SK-N-SH (cell line): ENCODE data around the gene ERCC8. TPM values are rescaled to one million over a fixed set of nuclear protein-coding genes. Genes with fewer than 3 reads are reported as not detected.

Experiments
- CTCF ChIA-PET: fragments of 300-600, 350-600 bp; formaldehyde crosslinking; extraction: SDS; loops from one replicate; lab custom pipeline; 2021; lab: Yijun Ruan, JAX
- POLR2A ChIA-PET: fragments of 350-600 bp; sonication (Branson Sonifier 250); formaldehyde crosslinking; extraction: SDS; loops from one replicate; lab custom pipeline; 2020; ENCODE audit warnings: antibody characterized with exemption, inconsistent platforms; lab: Yijun Ruan, JAX
- DNase-seq: peaks from one replicate; pipeline ENCODE4 v3.0.0; 2012
- H2AFZ ChIP-seq: fragments of 200-600 bp; sonication (generic); 2 replicates; pipeline ENCODE4 v1.8.1; 2016; ENCODE audit warnings: antibody characterized with exemption, mild to moderate bottlenecking, low read depth
- H3F3A ChIP-seq: fragments of 200-600 bp; sonication (generic); replicated peaks from 2 replicates; pipeline ENCODE3; 2016; ENCODE audit warnings: antibody characterized with exemption, mild to moderate bottlenecking; ENCODE audit not compliant: insufficient read depth
- H3K27ac ChIP-seq, 2 experiments: fragments of 200-500 bp in 1 of 2; fragments of 200-600 bp in 1 of 2; sonication (Bioruptor generic) in 1 of 2; sonication (generic), shearing (Covaris generic) in 1 of 2; 2 replicates each; pipeline versions ENCODE4 v1.5.1 to v1.6.1; 2014 to 2016; ENCODE audit warnings: low read depth in 2 of 2, inconsistent platforms in 1 of 2, low read length in 1 of 2, mild to moderate bottlenecking in 1 of 2, mixed read lengths in 1 of 2
- H3K27me3 ChIP-seq: fragments of 200-600 bp; sonication (generic), shearing (Covaris generic); 2 replicates; pipeline ENCODE4 v1.6.1; 2016; ENCODE audit warnings: mixed run types; ENCODE audit not compliant: insufficient read depth
- H3K36me3 ChIP-seq, 2 experiments: fragments of 200-500 bp in 1 of 2; fragments of 200-600 bp in 1 of 2; sonication (Bioruptor generic) in 1 of 2; sonication (generic) in 1 of 2; replicated peaks in 1 of 2; 2 replicates each; pipeline versions ENCODE3 to v1.5.1; 2014 to 2016; ENCODE audit warnings: low read length in 1 of 2, mild to moderate bottlenecking in 1 of 2; ENCODE audit not compliant: insufficient read depth in 2 of 2, control insufficient read depth in 1 of 2
- H3K4me1 ChIP-seq, 2 experiments: fragments of 200-500 bp in 1 of 2; fragments of 200-600 bp in 1 of 2; sonication (Bioruptor generic) in 1 of 2; sonication (generic), shearing (Covaris generic) in 1 of 2; 2 replicates each; pipeline versions ENCODE4 v1.5.1 to v1.6.1; 2014 to 2016; ENCODE audit warnings: low read depth in 1 of 2, low read length in 1 of 2, mixed run types in 1 of 2; ENCODE audit not compliant: insufficient read depth in 2 of 2, control insufficient read depth in 1 of 2
- H3K4me2 ChIP-seq: fragments of 200-600 bp; sonication (generic), shearing (Covaris generic); 2 replicates; pipeline ENCODE4 v1.6.1; 2017; ENCODE audit warnings: mixed run types
- H3K4me3 ChIP-seq, 2 experiments: fragments of 200-500 bp in 1 of 2; fragments of 200-600 bp in 1 of 2; sonication (Bioruptor generic) in 1 of 2; sonication (generic), shearing (Covaris generic) in 1 of 2; 2 replicates each; pipeline versions ENCODE4 v1.5.1 to v1.8.1; 2014 to 2016; ENCODE audit warnings: low read depth in 2 of 2, inconsistent platforms in 1 of 2, low read length in 1 of 2, mild to moderate bottlenecking in 1 of 2, mixed read lengths in 1 of 2, moderate library complexity in 1 of 2
- H3K79me2 ChIP-seq: fragments of 200-600 bp; sonication (generic); 2 replicates; pipeline ENCODE4 v1.8.1; 2017; ENCODE audit warnings: mild to moderate bottlenecking; ENCODE audit not compliant: insufficient read depth
- H3K9ac ChIP-seq: fragments of 200-600 bp; sonication (generic); 2 replicates; pipeline ENCODE4 v1.6.1; 2017; ENCODE audit warnings: mixed run types
- H3K9me2 ChIP-seq: fragments of 200-600 bp; sonication (generic); 2 replicates; pipeline ENCODE4 v1.6.1; 2017; ENCODE audit warnings: mixed run types
- H3K9me3 ChIP-seq: fragments of 200-600 bp; sonication (generic); 2 replicates; pipeline ENCODE4 v1.6.1; 2017; ENCODE audit warnings: mixed run types, mild to moderate bottlenecking, moderate library complexity
- H4K20me1 ChIP-seq: fragments of 200-600 bp; sonication (generic); 2 replicates; pipeline ENCODE4 v1.6.1; 2017; ENCODE audit warnings: mild to moderate bottlenecking, mixed run types; ENCODE audit not compliant: insufficient read depth
- CTCF ChIP-seq: fragments of 200-600 bp; sonication (generic); IDR thresholded peaks from 2 replicates; pipeline ENCODE4 v1.6.1; 2017; ENCODE audit warnings: antibody characterized with exemption, mild to moderate bottlenecking, moderate library complexity
- EP300 ChIP-seq, 2 experiments: IDR thresholded peaks; 2 replicates each; pipeline versions ENCODE4 v1.4.0 to v1.6.1; 2012; ENCODE audit warnings: borderline replicate concordance in 1 of 2, low read depth in 1 of 2, low read length in 1 of 2
- FOXJ3 ChIP-seq: sonication (generic); formaldehyde crosslinking; IDR thresholded peaks from 2 replicates; pipeline ENCODE4 v1.5.1; 2020; ENCODE audit warnings: mild to moderate bottlenecking, missing genetic modification reagents
- FOXM1 ChIP-seq: IDR thresholded peaks from 2 replicates; pipeline ENCODE4 v1.4.0; 2012; ENCODE audit warnings: low read depth, mild to moderate bottlenecking
- GATA2 ChIP-seq: sonication (generic); formaldehyde crosslinking; IDR thresholded peaks from 2 replicates; pipeline ENCODE4 v1.5.0; 2020; ENCODE audit warnings: mild to moderate bottlenecking, missing genetic modification reagents
- JUND ChIP-seq: IDR thresholded peaks from 2 replicates; pipeline ENCODE4 v1.4.0; 2012
- MXI1 ChIP-seq: IDR thresholded peaks from 2 replicates; pipeline ENCODE4 v1.6.1; 2012; ENCODE audit warnings: mild to moderate bottlenecking, low read depth, low read length, improper control_type of control experiment
- NFIC ChIP-seq: IDR thresholded peaks from 2 replicates; pipeline ENCODE4 v1.4.0; 2012; ENCODE audit warnings: borderline replicate concordance
- POLR2AphosphoS5 ChIP-seq: IDR thresholded peaks from 2 replicates; pipeline ENCODE4 v1.6.1; 2012; ENCODE audit warnings: low read depth, low read length
- RAD21 ChIP-seq: IDR thresholded peaks from 2 replicates; pipeline ENCODE4 v1.6.1; 2012; ENCODE audit warnings: mild to moderate bottlenecking, low read length
- RCOR1 ChIP-seq: fragments of 150-350 bp; IDR thresholded peaks from 2 replicates; pipeline ENCODE4 v1.6.1; 2017; ENCODE audit warnings: antibody characterized with exemption, low read length
- REST ChIP-seq: IDR thresholded peaks from 2 replicates; pipeline ENCODE4 v1.6.1; 2012; ENCODE audit warnings: mild to moderate bottlenecking, low read depth, low read length, moderate library complexity
- RXRA ChIP-seq: IDR thresholded peaks from 2 replicates; pipeline ENCODE4 v1.4.0; 2012; ENCODE audit warnings: low read depth, mild to moderate bottlenecking, borderline replicate concordance
- TAF1 ChIP-seq: IDR thresholded peaks from 2 replicates; pipeline ENCODE4 v1.6.1; 2012; ENCODE audit warnings: low read depth, mild to moderate bottlenecking, low read length, moderate library complexity, borderline replicate concordance
- TCF12 ChIP-seq: IDR thresholded peaks from 2 replicates; pipeline ENCODE4 v1.4.0; 2012
- ZBTB33 ChIP-seq: IDR thresholded peaks from 2 replicates; pipeline ENCODE4 v1.4.0; 2012; ENCODE audit warnings: low read depth, borderline replicate concordance
- WGBS: methylation state at CpG from one replicate; pipeline ENCODE4 v1.1.6; 2017; ENCODE audit warnings: low lambda C conversion rate; 5-methylcytosine and 5-hydroxymethylcytosine counted together
- polyA plus RNA-seq, 3 experiments: library from polyadenylated mRNA; depleted of rRNA; stranded (reverse); fragments of >200 nt; gene quantifications; 2 replicates each; pipeline ENCODE4 v1.2.3, GENCODE V29; 2012
- TF ChIP-seq, protein P1 (sequence below): IDR thresholded peaks from 2 replicates; pipeline ENCODE4 v1.4.0; 2012; ENCODE audit warnings: low read depth

Gene ERCC8
- polyA plus RNA-seq, 1 of the 3 experiments (the other 2 are of a cell fraction) = 11.6 TPM

DNA sequence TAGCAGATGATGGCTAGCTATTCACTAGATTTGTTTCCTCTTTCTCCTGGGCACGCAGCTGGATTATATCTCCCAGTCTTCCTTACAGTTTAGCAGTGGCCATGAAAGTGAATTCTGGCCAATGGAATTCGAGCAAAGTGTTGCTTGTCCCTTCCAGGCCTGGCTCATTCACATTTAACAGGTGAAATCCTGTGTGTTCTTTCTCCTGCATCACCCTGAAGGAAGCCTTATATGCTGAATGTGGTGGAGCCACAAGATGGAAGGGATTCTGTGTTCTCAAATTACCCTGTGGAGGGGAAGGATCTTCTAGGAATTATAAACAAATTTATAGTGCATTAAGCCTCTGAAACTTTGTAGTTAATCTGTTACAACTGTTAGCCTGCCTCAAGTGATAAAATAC lies 92.6 kb downstream of the ERCC8 start:
- TF ChIP-seq GATA2 (CRISPR knock-in tag) = no peak
- TF ChIP-seq TCF12 = no peak
- TF ChIP-seq EP300 (IDR thresholded peaks at IDR 0.05; ENCODE audit: borderline replicate concordance in 1 of 2, low read depth in 1 of 2, low read length in 1 of 2) = no peak
- no peak for TF ChIP-seq JUND
- no peak for TF ChIP-seq TAF1
- no peak for TF ChIP-seq RXRA
- TF ChIP-seq REST = no peak
- TF ChIP-seq ZBTB33 = no peak
- TF ChIP-seq, protein P1, sequence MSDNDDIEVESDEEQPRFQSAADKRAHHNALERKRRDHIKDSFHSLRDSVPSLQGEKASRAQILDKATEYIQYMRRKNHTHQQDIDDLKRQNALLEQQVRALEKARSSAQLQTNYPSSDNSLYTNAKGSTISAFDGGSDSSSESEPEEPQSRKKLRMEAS = no peak
- no peak for TF ChIP-seq FOXM1
- no peak for TF ChIP-seq NFIC
- TF ChIP-seq MXI1 = no peak
- TF ChIP-seq CTCF = no peak
- no peak for TF ChIP-seq RAD21
- no peak for TF ChIP-seq RCOR1
- no peak for TF ChIP-seq POLR2AphosphoS5
- TF ChIP-seq FOXJ3 (CRISPR knock-in tag) = no peak
- Histone ChIP-seq H3K4me1 (no peaks in the 10 kb centered on the region), H3K36me3 (no peaks in the 10 kb centered on the region), H3K4me2 (no peak overlapping the region), H3K9ac (no peak overlapping the region), H3K27me3 (no peaks in the 10 kb centered on the region), H3K9me3 (no peaks in the 10 kb centered on the region), H3K9me2 (no peaks in the 10 kb centered on the region), H3K27ac (no peak overlapping the region), H2AFZ (no peak overlapping the region), H3F3A (no peaks in the 10 kb centered on the region), H4K20me1 (no peaks in the 10 kb centered on the region), H3K4me3 (no peak overlapping the region), H3K79me2 (no peaks in the 10 kb centered on the region)
- CTCF ChIA-PET = interaction anchor here (0.7 kb wide), 1 partner anchor 183 kb away, joined by 3 read pairs; no protein-coding TSS in a partner anchor
- POLR2A ChIA-PET = no interaction called here
- WGBS = 45% methylated on average over 2 of the region's 2 CpGs
- no peak for DNase-seq
